GM23338 (cell line): Measurements from ENCODE around the gene ANO4. TPM values are rescaled to one million over a fixed set of nuclear protein-coding genes. Genes with fewer than 3 reads are reported as not detected.

Experiments used
- ATAC-seq: fragments of 200-7000 bp; cut with Tn5 transposase; 3 replicates; pipeline ENCODE4 v1.9.1; 2020
- DNase-seq: peaks from one replicate; pipeline ENCODE4 v3.0.0-alpha.2; 2015; ENCODE audit warnings: low spot score
- H2AFZ ChIP-seq: fragments of 200-600 bp; sonication (generic); 2 replicates; pipeline ENCODE4 v1.8.0; 2016; ENCODE audit warnings: antibody characterized with exemption, mild to moderate bottlenecking, moderate library complexity
- H3F3A ChIP-seq: fragments of 200-600 bp; sonication (generic); replicated peaks from 2 replicates; pipeline ENCODE4 v1.8.0; 2017; ENCODE audit warnings: antibody characterized with exemption, mixed run types, low read depth
- H3K27ac ChIP-seq: fragments of 200-600 bp; sonication (generic); 2 replicates; pipeline ENCODE4 v1.6.1; 2016; ENCODE audit warnings: low read depth
- H3K27me3 ChIP-seq: fragments of 200-600 bp; sonication (generic); 2 replicates; pipeline ENCODE4 v1.8.0; 2016; ENCODE audit warnings: mild to moderate bottlenecking, mixed run types, moderate library complexity; ENCODE audit not compliant: insufficient read depth
- H3K36me3 ChIP-seq: fragments of 200-600 bp; sonication (generic); 2 replicates; pipeline ENCODE4 v1.8.0; 2016; ENCODE audit warnings: mild to moderate bottlenecking; ENCODE audit not compliant: insufficient read depth
- H3K4me1 ChIP-seq: fragments of 200-600 bp; sonication (generic); 2 replicates; pipeline ENCODE4 v1.8.0; 2016; ENCODE audit warnings: mild to moderate bottlenecking, moderate library complexity; ENCODE audit not compliant: insufficient read depth
- H3K4me2 ChIP-seq: fragments of 200-600 bp; sonication (generic); 2 replicates; pipeline ENCODE4 v1.7.1; 2017; ENCODE audit warnings: mixed run types
- H3K4me3 ChIP-seq: fragments of 200-600 bp; sonication (generic); 2 replicates; pipeline ENCODE4 v1.6.1; 2016; ENCODE audit warnings: mixed run types
- H3K79me2 ChIP-seq: fragments of 200-600 bp; sonication (generic); replicated peaks from 2 replicates; pipeline ENCODE4 v1.8.0; 2017; ENCODE audit warnings: mild to moderate bottlenecking; ENCODE audit not compliant: insufficient read depth
- H3K9me2 ChIP-seq: fragments of 200-600 bp; sonication (generic); 2 replicates; pipeline ENCODE4 v1.8.0; 2017; ENCODE audit not compliant: insufficient read depth
- H4K20me1 ChIP-seq: fragments of 200-600 bp; sonication (generic); replicated peaks from 2 replicates; pipeline ENCODE4 v1.8.0; 2017; ENCODE audit warnings: mild to moderate bottlenecking; ENCODE audit not compliant: insufficient read depth
- H3K27ac Mint-ChIP-seq: 2 replicates; pipeline ENCODE4 v1.8.0; 2020; ENCODE audit warnings: inconsistent platforms, mild to moderate bottlenecking, moderate library complexity, mixed read lengths
- H3K27me3 Mint-ChIP-seq: 3 replicates; pipeline ENCODE4 v1.8.0; 2022; ENCODE audit warnings: low read depth, mild to moderate bottlenecking, moderate library complexity, mixed read lengths, inconsistent platforms; ENCODE audit not compliant: insufficient read depth, poor library complexity
- H3K36me3 Mint-ChIP-seq: 3 replicates; pipeline ENCODE4 v1.8.0; 2021; ENCODE audit warnings: low read depth, mild to moderate bottlenecking, inconsistent platforms, moderate library complexity, mixed read lengths
- H3K4me1 Mint-ChIP-seq: 3 replicates; pipeline ENCODE4 v1.8.0; 2020; ENCODE audit warnings: mild to moderate bottlenecking, inconsistent platforms, mixed read lengths
- H3K4me3 Mint-ChIP-seq: 3 replicates; pipeline ENCODE4 v1.8.0; 2021; ENCODE audit warnings: moderate library complexity, mild to moderate bottlenecking, inconsistent platforms, mixed read lengths
- H3K9me3 Mint-ChIP-seq: 3 replicates; pipeline ENCODE4 v1.8.0; 2020; ENCODE audit warnings: moderate library complexity, mild to moderate bottlenecking, inconsistent platforms, mixed read lengths
- CREB1 ChIP-seq: fragments of 250-450 bp; sonication (Bioruptor Pico); IDR thresholded peaks from 2 replicates; pipeline ENCODE4 v1.5.0; 2020; ENCODE audit warnings: low read depth, mild to moderate bottlenecking, moderate library complexity
- CTCF ChIP-seq, 2 experiments: fragments of 200-600 bp in 1 of 2; sonication (generic) in 1 of 2; conservative IDR thresholded peaks; 2 replicates each; pipeline versions ENCODE4 v1.5.1 to v1.6.1; 2016 to 2017; ENCODE audit warnings: antibody characterized with exemption in 2 of 2, low read depth in 2 of 2, mild to moderate bottlenecking in 2 of 2, moderate library complexity in 1 of 2
- EZH2 ChIP-seq: fragments of 200-600 bp; sonication (generic); IDR thresholded peaks from one replicate; pipeline ENCODE4 v1.8.0; 2017; ENCODE audit warnings: antibody characterized with exemption, mild to moderate bottlenecking, low read depth; ENCODE audit not compliant: unreplicated experiment
- JUNB ChIP-seq: IDR thresholded peaks from one replicate; pipeline ENCODE4 v1.6.1; 2016; ENCODE audit warnings: antibody characterized with exemption; ENCODE audit not compliant: unreplicated experiment
- NANOG ChIP-seq: IDR thresholded peaks from 2 replicates; pipeline ENCODE4 v1.6.1; 2016; ENCODE audit warnings: antibody characterized with exemption, borderline replicate concordance
- POLR2AphosphoS5 ChIP-seq: IDR thresholded peaks from 2 replicates; pipeline ENCODE4 v1.6.1; 2016; ENCODE audit warnings: antibody characterized with exemption, low read depth
- ZNF114 ChIP-seq: fragments of 250-450 bp; sonication (Bioruptor Pico); IDR thresholded peaks from 2 replicates; pipeline ENCODE4 v1.5.0; 2020; ENCODE audit warnings: mild to moderate bottlenecking, moderate library complexity
- ZNF331 ChIP-seq: fragments of 250-450 bp; sonication (Bioruptor Pico); IDR thresholded peaks from 2 replicates; pipeline ENCODE4 v1.5.0; 2020; ENCODE audit warnings: low read depth, mild to moderate bottlenecking, moderate library complexity
- polyA plus RNA-seq: library from polyadenylated mRNA; unstranded; fragments of >200 nt; fragmentation: Nextera tagmentation; extraction: Ambion mirVana; gene quantifications from 2 replicates; pipeline ENCODE4 v1.2.1, GENCODE V29; 2016
- total RNA-seq: library from RNA; depleted of rRNA; stranded (reverse); fragments of >200 nt; shearing (Covaris generic); gene quantifications from 2 replicates; pipeline ENCODE4 v1.2.3, GENCODE V29; 2014
- TF ChIP-seq, protein P1 (sequence below): fragments of 250-450 bp; sonication (Bioruptor Pico); IDR thresholded peaks from 2 replicates; pipeline ENCODE4 v1.5.0; 2020; ENCODE audit warnings: mild to moderate bottlenecking, moderate library complexity
- TF ChIP-seq, protein P2 (sequence below): IDR thresholded peaks from 2 replicates; pipeline ENCODE4 v1.6.1; 2016; ENCODE audit warnings: antibody characterized with exemption

Gene ANO4
- total and polyA plus RNA-seq, 2 experiments from 2014 or later = 1.7 to 8.7 TPM

GRCh38 chr12:100895192-100895591 lies 100.6 kb downstream of the ANO4 start (continued):
- TF ChIP-seq, protein P1, sequence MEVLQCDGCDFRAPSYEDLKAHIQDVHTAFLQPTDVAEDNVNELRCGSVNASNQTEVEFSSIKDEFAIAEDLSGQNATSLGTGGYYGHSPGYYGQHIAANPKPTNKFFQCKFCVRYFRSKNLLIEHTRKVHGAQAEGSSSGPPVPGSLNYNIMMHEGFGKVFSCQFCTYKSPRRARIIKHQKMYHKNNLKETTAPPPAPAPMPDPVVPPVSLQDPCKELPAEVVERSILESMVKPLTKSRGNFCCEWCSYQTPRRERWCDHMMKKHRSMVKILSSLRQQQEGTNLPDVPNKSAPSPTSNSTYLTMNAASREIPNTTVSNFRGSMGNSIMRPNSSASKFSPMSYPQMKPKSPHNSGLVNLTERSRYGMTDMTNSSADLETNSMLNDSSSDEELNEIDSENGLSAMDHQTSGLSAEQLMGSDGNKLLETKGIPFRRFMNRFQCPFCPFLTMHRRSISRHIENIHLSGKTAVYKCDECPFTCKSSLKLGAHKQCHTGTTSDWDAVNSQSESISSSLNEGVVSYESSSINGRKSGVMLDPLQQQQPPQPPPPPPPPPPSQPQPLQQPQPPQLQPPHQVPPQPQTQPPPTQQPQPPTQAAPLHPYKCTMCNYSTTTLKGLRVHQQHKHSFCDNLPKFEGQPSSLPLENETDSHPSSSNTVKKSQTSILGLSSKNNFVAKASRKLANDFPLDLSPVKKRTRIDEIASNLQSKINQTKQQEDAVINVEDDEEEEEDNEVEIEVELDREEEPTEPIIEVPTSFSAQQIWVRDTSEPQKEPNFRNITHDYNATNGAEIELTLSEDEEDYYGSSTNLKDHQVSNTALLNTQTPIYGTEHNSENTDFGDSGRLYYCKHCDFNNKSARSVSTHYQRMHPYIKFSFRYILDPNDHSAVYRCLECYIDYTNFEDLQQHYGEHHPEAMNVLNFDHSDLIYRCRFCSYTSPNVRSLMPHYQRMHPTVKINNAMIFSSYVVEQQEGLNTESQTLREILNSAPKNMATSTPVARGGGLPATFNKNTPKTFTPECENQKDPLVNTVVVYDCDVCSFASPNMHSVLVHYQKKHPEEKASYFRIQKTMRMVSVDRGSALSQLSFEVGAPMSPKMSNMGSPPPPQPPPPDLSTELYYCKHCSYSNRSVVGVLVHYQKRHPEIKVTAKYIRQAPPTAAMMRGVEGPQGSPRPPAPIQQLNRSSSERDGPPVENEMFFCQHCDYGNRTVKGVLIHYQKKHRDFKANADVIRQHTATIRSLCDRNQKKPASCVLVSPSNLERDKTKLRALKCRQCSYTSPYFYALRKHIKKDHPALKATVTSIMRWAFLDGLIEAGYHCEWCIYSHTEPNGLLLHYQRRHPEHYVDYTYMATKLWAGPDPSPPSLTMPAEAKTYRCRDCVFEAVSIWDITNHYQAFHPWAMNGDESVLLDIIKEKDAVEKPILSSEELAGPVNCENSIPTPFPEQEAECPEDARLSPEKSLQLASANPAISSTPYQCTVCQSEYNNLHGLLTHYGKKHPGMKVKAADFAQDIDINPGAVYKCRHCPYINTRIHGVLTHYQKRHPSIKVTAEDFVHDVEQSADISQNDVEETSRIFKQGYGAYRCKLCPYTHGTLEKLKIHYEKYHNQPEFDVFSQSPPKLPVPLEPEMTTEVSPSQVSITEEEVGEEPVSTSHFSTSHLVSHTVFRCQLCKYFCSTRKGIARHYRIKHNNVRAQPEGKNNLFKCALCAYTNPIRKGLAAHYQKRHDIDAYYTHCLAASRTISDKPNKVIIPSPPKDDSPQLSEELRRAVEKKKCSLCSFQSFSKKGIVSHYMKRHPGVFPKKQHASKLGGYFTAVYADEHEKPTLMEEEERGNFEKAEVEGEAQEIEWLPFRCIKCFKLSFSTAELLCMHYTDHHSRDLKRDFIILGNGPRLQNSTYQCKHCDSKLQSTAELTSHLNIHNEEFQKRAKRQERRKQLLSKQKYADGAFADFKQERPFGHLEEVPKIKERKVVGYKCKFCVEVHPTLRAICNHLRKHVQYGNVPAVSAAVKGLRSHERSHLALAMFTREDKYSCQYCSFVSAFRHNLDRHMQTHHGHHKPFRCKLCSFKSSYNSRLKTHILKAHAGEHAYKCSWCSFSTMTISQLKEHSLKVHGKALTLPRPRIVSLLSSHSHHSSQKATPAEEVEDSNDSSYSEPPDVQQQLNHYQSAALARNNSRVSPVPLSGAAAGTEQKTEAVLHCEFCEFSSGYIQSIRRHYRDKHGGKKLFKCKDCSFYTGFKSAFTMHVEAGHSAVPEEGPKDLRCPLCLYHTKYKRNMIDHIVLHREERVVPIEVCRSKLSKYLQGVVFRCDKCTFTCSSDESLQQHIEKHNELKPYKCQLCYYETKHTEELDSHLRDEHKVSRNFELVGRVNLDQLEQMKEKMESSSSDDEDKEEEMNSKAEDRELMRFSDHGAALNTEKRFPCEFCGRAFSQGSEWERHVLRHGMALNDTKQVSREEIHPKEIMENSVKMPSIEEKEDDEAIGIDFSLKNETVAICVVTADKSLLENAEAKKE (CRISPR knock-in tag) = no peak
- TF ChIP-seq JUNB (no peak), CREB1 (no peak), POLR2AphosphoS5 (no peak)

- Histone ChIP-seq H4K20me1 (no peaks in the 10 kb centered on the region), H3K36me3 (no peaks in the 10 kb centered on the region), H3K4me3 (no peak overlapping the region), H3K9me2 (no peaks in the 10 kb centered on the region; the same call in 1 of the 2 replicates), H3K27ac (no peak overlapping the region), H3K4me1 (no peaks in the 10 kb centered on the region), H3K79me2 (no peaks in the 10 kb centered on the region), H2AFZ (no peak overlapping the region), H3F3A (no peaks in the 10 kb centered on the region), H3K27me3 (no peaks in the 10 kb centered on the region), H3K4me2 (no peak overlapping the region)
- no peaks in the 10 kb centered on the region; the same call in 2 of the 3 replicates for H3K9me3 Mint-ChIP-seq
- peaks cover 2% of the 10 kb centered on the region; the same call in 1 of the 3 replicates for H3K4me1 Mint-ChIP-seq
- H3K36me3 Mint-ChIP-seq = no peaks in the 10 kb centered on the region
- ATAC-seq (no peak), DNase-seq (no peak)
- no peak overlapping the region for H3K27ac Mint-ChIP-seq
- no peak overlapping the region for H3K4me3 Mint-ChIP-seq
- no peaks in the 10 kb centered on the region for H3K27me3 Mint-ChIP-seq
- TF ChIP-seq EZH2 = no peak
- no peak for TF ChIP-seq CTCF (conservative IDR thresholded peaks at IDR 0.05; ENCODE audit: low read depth in 2 of 2)
- no peak for TF ChIP-seq POLR2AphosphoS5
- no peak for TF ChIP-seq ZNF331
- no peak for TF ChIP-seq NANOG
- TF ChIP-seq, protein P2, sequence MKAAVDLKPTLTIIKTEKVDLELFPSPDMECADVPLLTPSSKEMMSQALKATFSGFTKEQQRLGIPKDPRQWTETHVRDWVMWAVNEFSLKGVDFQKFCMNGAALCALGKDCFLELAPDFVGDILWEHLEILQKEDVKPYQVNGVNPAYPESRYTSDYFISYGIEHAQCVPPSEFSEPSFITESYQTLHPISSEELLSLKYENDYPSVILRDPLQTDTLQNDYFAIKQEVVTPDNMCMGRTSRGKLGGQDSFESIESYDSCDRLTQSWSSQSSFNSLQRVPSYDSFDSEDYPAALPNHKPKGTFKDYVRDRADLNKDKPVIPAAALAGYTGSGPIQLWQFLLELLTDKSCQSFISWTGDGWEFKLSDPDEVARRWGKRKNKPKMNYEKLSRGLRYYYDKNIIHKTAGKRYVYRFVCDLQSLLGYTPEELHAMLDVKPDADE = no peak
- TF ChIP-seq ZNF114 (CRISPR knock-in tag) = no peak
Measured at GRCh38 chr12:100896192-100896591, 101.6 kb downstream of the ANO4 start.
